Prostate gland (tissue), 2 donors: ENCODE data around the gene ANKRD11. TPM values are rescaled to one million over a fixed set of nuclear protein-coding genes. Genes with fewer than 3 reads are reported as not detected.

Source experiments
- DNase-seq: peaks from one replicate; pipeline ENCODE4 v3.0.0-alpha.2; 2019; ENCODE audit warnings: low spot score
- H3K27ac ChIP-seq, 2 donors: fragments of 200-600 bp; sonication (generic); 2 replicates each; pipeline ENCODE4 v1.5.1; 2017 to 2019
- H3K27me3 ChIP-seq: fragments of 200-600 bp; sonication (generic); replicated peaks from 2 replicates; pipeline ENCODE4 v1.5.1; 2019; ENCODE audit not compliant: insufficient read depth
- H3K36me3 ChIP-seq, 2 donors: fragments of 200-600 bp; sonication (generic); 1 replicate in 1 of 2; 2 replicates in 1 of 2; pipeline versions ENCODE4 v1.5.1 to v1.8.1; 2017 to 2019
- H3K4me1 ChIP-seq: fragments of 200-600 bp; sonication (generic); replicated peaks from 2 replicates; pipeline ENCODE4 v1.5.1; 2019
- H3K4me3 ChIP-seq, 2 donors: fragments of 200-600 bp; sonication (generic); 2 replicates each; pipeline ENCODE4 v1.5.1; 2017 to 2019
- H3K9me3 ChIP-seq: fragments of 200-600 bp; sonication (generic); 2 replicates; pipeline ENCODE4 v1.5.1; 2017
- POLR2A ChIP-seq: fragments of 450-650 bp; IDR thresholded peaks from one replicate; pipeline ENCODE4 v1.6.1; 2016; ENCODE audit warnings: antibody characterized with exemption, mild to moderate bottlenecking
- POLR2AphosphoS5 ChIP-seq: sonication (generic); formaldehyde crosslinking; IDR thresholded peaks from one replicate; pipeline ENCODE4 v1.6.1; 2017; ENCODE audit warnings: antibody characterized with exemption
- WGBS: methylation state at CpG from one replicate; pipeline ENCODE4 v1.1.5; 2018; 5-methylcytosine and 5-hydroxymethylcytosine counted together
- intact Hi-C: fragments of 100-400 bp; cut with DNase I; formaldehyde crosslinking; loops from one replicate; pipeline ENCODE4 v1.14.2; 2022
- total RNA-seq, 2 donors: library from RNA; depleted of rRNA; stranded (reverse); fragments of >200 nt; gene quantifications; one replicate each; pipeline ENCODE4 v1.1.0, GENCODE V29; 2016
- TF ChIP-seq, protein P1 (sequence below), 4 experiments: fragments of 200-600 bp in 2 of 4; fragments of 450-650 bp in 2 of 4; sonication (generic) in 2 of 4; IDR thresholded peaks; 1 replicate in 3 of 4; 2 replicates in 1 of 4; pipeline ENCODE4 v1.5.1; 2016 to 2019; ENCODE audit warnings: antibody characterized with exemption in 4 of 4, mild to moderate bottlenecking in 2 of 4, moderate library complexity in 2 of 4

The ANKRD11 gene
- total RNA-seq, 2 donors from 2014 or later: 66.2 to 143 TPM

DNA sequence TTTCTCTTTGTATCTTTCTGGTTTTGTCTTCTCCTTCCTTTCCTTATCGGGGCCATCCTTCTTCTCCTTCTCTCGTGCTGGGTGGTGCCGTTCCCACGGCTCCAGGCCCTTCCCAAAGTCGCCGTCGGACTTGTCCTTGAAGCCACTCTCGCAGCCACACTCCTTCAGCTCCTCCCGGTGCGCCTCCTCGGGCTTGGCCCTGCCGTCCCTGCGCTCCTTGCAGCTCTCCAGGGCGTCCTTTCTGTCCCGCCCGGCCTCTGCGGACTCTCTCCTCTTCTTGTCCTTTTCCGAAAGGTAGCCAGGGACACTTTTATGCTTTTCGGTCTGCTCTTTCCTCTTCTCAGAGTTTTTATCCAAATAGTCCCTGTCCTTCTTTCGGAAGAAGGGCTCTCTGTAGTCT is 206.9 kb downstream of the ANKRD11 start:
- no peak overlapping the region for H3K27ac ChIP-seq

DNA sequence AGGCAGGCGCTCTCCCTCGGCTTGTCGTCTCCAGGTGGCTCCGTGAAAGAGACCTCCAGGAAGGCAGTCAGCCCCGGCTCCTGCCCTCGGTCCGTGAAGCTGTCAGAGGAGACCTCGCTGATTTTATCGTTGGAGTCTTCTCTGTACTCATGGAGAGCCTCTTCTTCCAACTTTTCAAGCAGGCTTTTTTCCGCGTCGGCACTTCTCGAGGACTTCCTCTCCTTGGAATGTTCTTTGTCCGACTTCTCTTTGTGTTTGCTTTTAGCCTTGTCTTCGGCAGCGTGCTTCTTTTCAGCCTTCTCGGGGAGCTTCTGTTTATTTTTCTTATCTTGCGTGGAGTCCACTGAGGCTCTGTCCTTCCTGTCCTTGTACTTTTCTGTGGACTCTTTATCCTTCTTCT is 207.8 kb downstream of the ANKRD11 start:
- H3K9me3 ChIP-seq: no peaks in the 10 kb centered on the region
- TF ChIP-seq, protein P1, sequence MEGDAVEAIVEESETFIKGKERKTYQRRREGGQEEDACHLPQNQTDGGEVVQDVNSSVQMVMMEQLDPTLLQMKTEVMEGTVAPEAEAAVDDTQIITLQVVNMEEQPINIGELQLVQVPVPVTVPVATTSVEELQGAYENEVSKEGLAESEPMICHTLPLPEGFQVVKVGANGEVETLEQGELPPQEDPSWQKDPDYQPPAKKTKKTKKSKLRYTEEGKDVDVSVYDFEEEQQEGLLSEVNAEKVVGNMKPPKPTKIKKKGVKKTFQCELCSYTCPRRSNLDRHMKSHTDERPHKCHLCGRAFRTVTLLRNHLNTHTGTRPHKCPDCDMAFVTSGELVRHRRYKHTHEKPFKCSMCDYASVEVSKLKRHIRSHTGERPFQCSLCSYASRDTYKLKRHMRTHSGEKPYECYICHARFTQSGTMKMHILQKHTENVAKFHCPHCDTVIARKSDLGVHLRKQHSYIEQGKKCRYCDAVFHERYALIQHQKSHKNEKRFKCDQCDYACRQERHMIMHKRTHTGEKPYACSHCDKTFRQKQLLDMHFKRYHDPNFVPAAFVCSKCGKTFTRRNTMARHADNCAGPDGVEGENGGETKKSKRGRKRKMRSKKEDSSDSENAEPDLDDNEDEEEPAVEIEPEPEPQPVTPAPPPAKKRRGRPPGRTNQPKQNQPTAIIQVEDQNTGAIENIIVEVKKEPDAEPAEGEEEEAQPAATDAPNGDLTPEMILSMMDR (IDR thresholded peaks at IDR 0.05): no peak
- TF ChIP-seq POLR2AphosphoS5: no peak
- no peak for TF ChIP-seq POLR2A
- no peaks in the 10 kb centered on the region for H3K27me3 ChIP-seq
- H3K4me3 ChIP-seq: no peak overlapping the region
- intact Hi-C loops: no loop called here
- DNase-seq: no peak
- H3K36me3 ChIP-seq: peaks cover 14 to 33% of the 10 kb centered on the region in 2 donors
- WGBS: 82% methylated on average over 18 of the region's 18 CpGs
- no peak overlapping the region for H3K27ac ChIP-seq
- H3K4me1 ChIP-seq: no peaks in the 10 kb centered on the region

More for the DNA sequence above, 206.9 kb downstream of the ANKRD11 start:
- intact Hi-C loops: no loop called here
- H3K4me1 ChIP-seq: no peaks in the 10 kb centered on the region
- H3K27me3 ChIP-seq: no peaks in the 10 kb centered on the region
- TF ChIP-seq, protein P1 (IDR thresholded peaks at IDR 0.05): no peak
- TF ChIP-seq POLR2A (no peak), POLR2AphosphoS5 (no peak)
- no peaks in the 10 kb centered on the region for H3K9me3 ChIP-seq
- WGBS: 84% methylated on average over 20 of the region's 20 CpGs
- no peak overlapping the region for H3K4me3 ChIP-seq
- peaks cover 14 to 42% of the 10 kb centered on the region in 2 donors for H3K36me3 ChIP-seq
- DNase-seq: no peak

DNA sequence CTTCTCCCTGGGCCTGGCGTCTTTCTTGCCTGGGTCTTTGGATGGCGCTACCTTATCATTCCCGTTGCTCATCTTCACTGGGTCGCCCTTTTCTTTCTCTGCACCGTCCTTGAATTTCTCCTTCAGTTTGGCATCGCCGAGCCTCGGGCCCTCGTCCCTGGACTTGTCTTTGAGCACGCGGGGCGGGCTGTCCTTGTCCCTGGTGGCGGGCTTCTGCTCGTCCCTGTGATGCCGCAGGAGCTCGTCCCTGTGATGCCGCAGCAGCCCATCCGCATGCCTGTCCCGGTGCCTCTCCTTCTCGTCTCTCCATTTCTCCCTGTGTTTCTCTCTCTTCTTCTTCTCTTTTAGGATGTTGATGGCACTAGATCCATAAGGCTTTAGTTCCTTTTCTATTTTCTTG is 208.5 kb downstream of the ANKRD11 start:
- intact Hi-C loops: no loop called here
- no peak overlapping the region for H3K4me3 ChIP-seq
- no peaks in the 10 kb centered on the region for H3K4me1 ChIP-seq
- WGBS: 95% methylated on average over 20 of the region's 20 CpGs
- TF ChIP-seq, protein P1 (IDR thresholded peaks at IDR 0.05): no peak
- TF ChIP-seq POLR2A: no peak
- TF ChIP-seq POLR2AphosphoS5: no peak
- H3K27me3 ChIP-seq: no peaks in the 10 kb centered on the region
- peaks cover 14 to 33% of the 10 kb centered on the region in 2 donors for H3K36me3 ChIP-seq
- H3K9me3 ChIP-seq: no peaks in the 10 kb centered on the region
- H3K27ac ChIP-seq: no peak overlapping the region
- DNase-seq: no peak

DNA sequence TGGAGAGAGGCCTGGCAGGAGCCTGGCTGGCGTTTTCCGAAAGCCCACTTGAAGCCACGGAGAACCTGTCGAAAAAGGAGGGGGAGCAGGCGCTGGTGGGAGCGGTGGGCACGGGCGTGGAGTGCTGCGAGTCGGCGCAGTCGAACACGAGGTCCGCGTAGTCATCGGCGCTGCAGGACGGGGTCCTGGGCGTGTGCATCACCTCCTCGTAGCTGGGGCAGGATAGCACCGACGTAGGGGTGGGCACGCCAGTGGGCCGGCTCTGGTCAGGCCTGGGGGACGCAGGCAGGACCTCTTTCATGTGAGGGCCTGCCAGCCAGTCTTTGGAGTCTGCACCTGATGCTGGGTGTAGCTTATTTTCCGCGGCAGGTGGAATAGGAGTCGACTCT is 209.2 kb downstream of the ANKRD11 start:
- no peak overlapping the region for H3K27ac ChIP-seq
- no peaks in the 10 kb centered on the region for H3K4me1 ChIP-seq
- TF ChIP-seq POLR2A (no peak), POLR2AphosphoS5 (no peak)
- TF ChIP-seq, protein P1 (IDR thresholded peaks at IDR 0.05): no peak
- H3K27me3 ChIP-seq: no peaks in the 10 kb centered on the region
- 94% methylated on average over 28 of the region's 28 CpGs for WGBS
- intact Hi-C loops: no loop called here
- peaks cover 12 to 26% of the 10 kb centered on the region in 2 donors for H3K36me3 ChIP-seq
- DNase-seq: no peak
- H3K4me3 ChIP-seq: no peak overlapping the region
- no peaks in the 10 kb centered on the region for H3K9me3 ChIP-seq

DNA sequence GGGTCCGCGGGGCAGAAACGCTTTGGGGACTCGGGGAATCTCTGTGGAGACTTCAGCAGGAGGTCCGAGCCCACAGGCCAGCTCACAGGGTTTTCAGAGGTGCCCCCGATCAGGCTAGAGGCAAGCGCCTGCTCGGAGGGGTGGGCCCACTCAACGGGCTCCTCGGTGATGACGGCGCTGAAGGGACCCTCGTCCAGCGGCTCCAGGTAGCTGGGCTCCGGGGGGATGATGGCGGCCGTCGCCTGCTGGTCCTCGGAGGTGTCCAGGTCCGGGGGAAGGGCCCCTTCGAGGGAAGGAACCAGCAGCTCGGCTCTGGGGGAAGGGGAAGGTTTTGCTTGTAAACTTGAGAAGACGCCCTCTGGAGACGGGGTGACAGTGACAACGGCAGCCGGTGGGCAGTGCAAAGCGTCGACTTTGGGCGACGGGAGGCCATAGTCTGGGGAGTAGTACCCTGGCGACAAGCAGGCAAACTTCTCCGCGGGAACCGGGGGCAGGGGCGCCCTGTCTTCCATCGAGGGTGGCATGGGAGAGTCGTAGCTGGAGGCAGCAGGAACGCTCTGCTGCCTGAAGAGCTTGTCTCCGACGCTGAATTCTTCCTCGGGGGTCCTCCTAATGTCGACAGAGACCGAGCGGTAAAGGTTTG is 209.7 kb downstream of the ANKRD11 start:
- intact Hi-C loops: no loop called here
- Histone ChIP-seq H3K27ac (no peak overlapping the region), H3K4me1 (no peaks in the 10 kb centered on the region), H3K36me3 (peaks cover 7 to 21% of the 10 kb centered on the region in 2 donors), H3K9me3 (no peaks in the 10 kb centered on the region), H3K27me3 (no peaks in the 10 kb centered on the region), H3K4me3 (no peak overlapping the region)
- no peak for DNase-seq
- WGBS: 91% methylated on average over 43 of the region's 44 CpGs
- TF ChIP-seq POLR2AphosphoS5 (no peak), POLR2A (no peak)
- TF ChIP-seq, protein P1 (IDR thresholded peaks at IDR 0.05): no peak
